ENCODE data around the gene PPP1R3A. TPM values are rescaled to one million over a fixed set of nuclear protein-coding genes. Genes with fewer than 3 reads are reported as not detected.

PPP1R3A gene
- total RNA-seq (ENCODE audit: unreplicated experiment): not detected
- long read RNA-seq: 0 reads

- no peaks in the 10 kb centered on the region for H3K4me1 Mint-ChIP-seq (ENCODE audit: low read depth, unreplicated experiment)
- H3K27me3 Mint-ChIP-seq (ENCODE audit: unreplicated experiment): no peaks in the 10 kb centered on the region
- no peak within 1 kb of the TSS for H3K4me3 Mint-ChIP-seq (ENCODE audit: unreplicated experiment)
- H3K36me3 Mint-ChIP-seq (ENCODE audit: unreplicated experiment): no peaks in the 10 kb centered on the region
- no peaks in the 10 kb centered on the region for H3K9me3 Mint-ChIP-seq (ENCODE audit: unreplicated experiment)
- no peak for DNase-seq
- no peak within 1 kb of the TSS for H3K27ac Mint-ChIP-seq (ENCODE audit: unreplicated experiment)
- no peak for TF ChIP-seq CTCF (IDR thresholded peaks at IDR 0.05; ENCODE audit: partially characterized antibody, unreplicated experiment)
These were observed at the start of gene PPP1R3A for GRCh38 chr7:113918946-113919345. Gene PPP1R3A (minus strand): TSS chr7:113919009. CDS start chr7:113918996, 13 bp downstream.

GRCh38 chr7:113963356-113963755 is 44.5 kb upstream of the PPP1R3A start:
- no peaks in the 10 kb centered on the region for H3K27me3 Mint-ChIP-seq (ENCODE audit: unreplicated experiment)
- no peak overlapping the region for H3K4me3 Mint-ChIP-seq (ENCODE audit: unreplicated experiment)
- no peaks in the 10 kb centered on the region for H3K4me1 Mint-ChIP-seq (ENCODE audit: low read depth, unreplicated experiment)
- no peak for TF ChIP-seq CTCF (IDR thresholded peaks at IDR 0.05; ENCODE audit: partially characterized antibody, unreplicated experiment)
- peaks cover 12% of the 10 kb centered on the region for H3K36me3 Mint-ChIP-seq (ENCODE audit: unreplicated experiment)
- no peak for DNase-seq
- peaks cover 10% of the 10 kb centered on the region for H3K9me3 Mint-ChIP-seq (ENCODE audit: unreplicated experiment)
- no peak overlapping the region for H3K27ac Mint-ChIP-seq (ENCODE audit: unreplicated experiment)

GRCh38 chr7:113959910-113960309 is 41.1 kb upstream of the PPP1R3A start:
- Mint-ChIP-seq H3K4me1 (ENCODE audit: low read depth, unreplicated experiment) (no peaks in the 10 kb centered on the region), H3K4me3 (ENCODE audit: unreplicated experiment) (no peak overlapping the region), H3K27ac (ENCODE audit: unreplicated experiment) (no peak overlapping the region), H3K27me3 (ENCODE audit: unreplicated experiment) (no peaks in the 10 kb centered on the region), H3K36me3 (ENCODE audit: unreplicated experiment) (peaks cover 12% of the 10 kb centered on the region), H3K9me3 (ENCODE audit: unreplicated experiment) (peaks cover 15% of the 10 kb centered on the region)
- TF ChIP-seq CTCF (IDR thresholded peaks at IDR 0.05; ENCODE audit: partially characterized antibody, unreplicated experiment): no peak
- DNase-seq: no peak

- peaks cover 16% of the 10 kb centered on the region for H3K9me3 Mint-ChIP-seq (ENCODE audit: unreplicated experiment)
- TF ChIP-seq CTCF (IDR thresholded peaks at IDR 0.05; ENCODE audit: partially characterized antibody, unreplicated experiment): no peak
- H3K4me1 Mint-ChIP-seq (ENCODE audit: low read depth, unreplicated experiment): no peaks in the 10 kb centered on the region
- peaks cover 14% of the 10 kb centered on the region for H3K36me3 Mint-ChIP-seq (ENCODE audit: unreplicated experiment)
- no peak for DNase-seq
- no peak overlapping the region for H3K27ac Mint-ChIP-seq (ENCODE audit: unreplicated experiment)
- H3K4me3 Mint-ChIP-seq (ENCODE audit: unreplicated experiment): no peak overlapping the region
- H3K27me3 Mint-ChIP-seq (ENCODE audit: unreplicated experiment): no peaks in the 10 kb centered on the region
These were observed 36.3 kb upstream of the PPP1R3A start for GRCh38 chr7:113955157-113955556.

GRCh38 chr7:113953553-113953952 is 34.7 kb upstream of the PPP1R3A start:
- DNase-seq: no peak
- Mint-ChIP-seq H3K27me3 (ENCODE audit: unreplicated experiment) (no peaks in the 10 kb centered on the region), H3K9me3 (ENCODE audit: unreplicated experiment) (peaks cover 10% of the 10 kb centered on the region), H3K36me3 (ENCODE audit: unreplicated experiment) (peaks cover 8% of the 10 kb centered on the region), H3K4me1 (ENCODE audit: low read depth, unreplicated experiment) (no peaks in the 10 kb centered on the region), H3K4me3 (ENCODE audit: unreplicated experiment) (no peak overlapping the region), H3K27ac (ENCODE audit: unreplicated experiment) (no peak overlapping the region)
- no peak for TF ChIP-seq CTCF (IDR thresholded peaks at IDR 0.05; ENCODE audit: partially characterized antibody, unreplicated experiment)
